ENCODE results near the gene NOSTRIN. TPM values are rescaled to one million over a fixed set of nuclear protein-coding genes. Genes with fewer than 3 reads are reported as not detected.

NOSTRIN gene
- total and polyA plus RNA-seq, 7 donors: 3.7 to 8.1 (median 5.3) TPM

DNA sequence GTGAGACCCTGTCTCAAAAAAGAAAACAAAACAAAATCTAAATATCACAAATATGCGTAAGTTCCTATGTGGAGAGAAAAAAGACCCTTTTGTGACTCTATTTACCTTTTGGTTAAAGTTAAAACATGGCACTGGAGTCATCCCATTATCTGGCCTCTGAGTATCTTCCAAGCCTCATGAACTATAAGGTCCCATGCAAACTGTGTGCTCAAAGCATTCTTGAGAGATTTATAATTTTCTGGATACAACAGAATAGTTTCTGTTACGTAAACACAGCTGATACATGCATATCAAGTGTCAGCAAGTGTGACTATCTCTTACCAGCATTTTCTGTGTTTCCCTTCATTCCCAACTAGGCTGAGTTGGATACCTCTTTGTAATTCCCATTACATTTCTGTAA lies 8.8 kb upstream of the NOSTRIN start:
- DNase-seq: no peak
- intact Hi-C loops (cut with DNase I): no loop called here
- H3K4me3 ChIP-seq: no peak overlapping the region
- ATAC-seq: no peak
- TF ChIP-seq, protein P1, sequence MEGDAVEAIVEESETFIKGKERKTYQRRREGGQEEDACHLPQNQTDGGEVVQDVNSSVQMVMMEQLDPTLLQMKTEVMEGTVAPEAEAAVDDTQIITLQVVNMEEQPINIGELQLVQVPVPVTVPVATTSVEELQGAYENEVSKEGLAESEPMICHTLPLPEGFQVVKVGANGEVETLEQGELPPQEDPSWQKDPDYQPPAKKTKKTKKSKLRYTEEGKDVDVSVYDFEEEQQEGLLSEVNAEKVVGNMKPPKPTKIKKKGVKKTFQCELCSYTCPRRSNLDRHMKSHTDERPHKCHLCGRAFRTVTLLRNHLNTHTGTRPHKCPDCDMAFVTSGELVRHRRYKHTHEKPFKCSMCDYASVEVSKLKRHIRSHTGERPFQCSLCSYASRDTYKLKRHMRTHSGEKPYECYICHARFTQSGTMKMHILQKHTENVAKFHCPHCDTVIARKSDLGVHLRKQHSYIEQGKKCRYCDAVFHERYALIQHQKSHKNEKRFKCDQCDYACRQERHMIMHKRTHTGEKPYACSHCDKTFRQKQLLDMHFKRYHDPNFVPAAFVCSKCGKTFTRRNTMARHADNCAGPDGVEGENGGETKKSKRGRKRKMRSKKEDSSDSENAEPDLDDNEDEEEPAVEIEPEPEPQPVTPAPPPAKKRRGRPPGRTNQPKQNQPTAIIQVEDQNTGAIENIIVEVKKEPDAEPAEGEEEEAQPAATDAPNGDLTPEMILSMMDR (IDR thresholded peaks at IDR 0.05): no peak
- H3K27me3 ChIP-seq (ENCODE audit: insufficient read depth in 3 of 3, low read length in 2 of 3): no peaks in the 10 kb centered on the region
- WGBS, 3 donors: 26 to 78% (median 32%) methylated on average over 2 of the region's 2 CpGs
- no peak overlapping the region for H3K27ac ChIP-seq
- H3K4me1 ChIP-seq: no peaks in the 10 kb centered on the region
- no peaks in the 10 kb centered on the region for H3K9me3 ChIP-seq
- H3K36me3 ChIP-seq (ENCODE audit: insufficient read depth in 1 of 2, low read depth in 1 of 2): no peaks in the 10 kb centered on the region

DNA sequence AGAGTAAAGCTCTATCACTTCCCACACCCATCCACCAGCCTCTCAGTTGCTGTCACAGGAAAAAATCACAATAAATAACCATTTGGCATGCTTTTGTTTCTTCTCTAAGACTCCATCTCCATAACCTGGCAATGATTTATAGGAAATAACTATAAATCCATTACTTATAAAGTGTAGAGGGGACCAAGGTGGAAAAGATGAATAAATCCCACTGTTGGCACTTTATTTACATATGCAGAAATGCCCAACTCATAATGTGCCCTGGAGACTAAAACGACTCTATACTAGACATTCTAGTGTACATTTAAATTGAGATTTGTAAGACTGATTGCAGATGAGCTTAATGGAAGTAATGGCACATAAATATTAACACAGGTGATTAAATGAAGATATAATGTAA lies 7.5 kb upstream of the NOSTRIN start:
- no peak overlapping the region for H3K27ac ChIP-seq
- intact Hi-C loops (cut with DNase I): no loop called here
- no peak for ATAC-seq
- DNase-seq: no peak
- no peak overlapping the region for H3K4me3 ChIP-seq
- H3K36me3 ChIP-seq (ENCODE audit: insufficient read depth in 1 of 2, low read depth in 1 of 2): no peaks in the 10 kb centered on the region
- 78 to 86% (median 80%) methylated on average over 1 of the region's 1 CpG for WGBS, 3 donors
- TF ChIP-seq, protein P1 (IDR thresholded peaks at IDR 0.05): no peak
- no peaks in the 10 kb centered on the region for H3K9me3 ChIP-seq
- H3K27me3 ChIP-seq (ENCODE audit: insufficient read depth in 3 of 3, low read length in 2 of 3): no peaks in the 10 kb centered on the region
- H3K4me1 ChIP-seq: no peaks in the 10 kb centered on the region

DNA sequence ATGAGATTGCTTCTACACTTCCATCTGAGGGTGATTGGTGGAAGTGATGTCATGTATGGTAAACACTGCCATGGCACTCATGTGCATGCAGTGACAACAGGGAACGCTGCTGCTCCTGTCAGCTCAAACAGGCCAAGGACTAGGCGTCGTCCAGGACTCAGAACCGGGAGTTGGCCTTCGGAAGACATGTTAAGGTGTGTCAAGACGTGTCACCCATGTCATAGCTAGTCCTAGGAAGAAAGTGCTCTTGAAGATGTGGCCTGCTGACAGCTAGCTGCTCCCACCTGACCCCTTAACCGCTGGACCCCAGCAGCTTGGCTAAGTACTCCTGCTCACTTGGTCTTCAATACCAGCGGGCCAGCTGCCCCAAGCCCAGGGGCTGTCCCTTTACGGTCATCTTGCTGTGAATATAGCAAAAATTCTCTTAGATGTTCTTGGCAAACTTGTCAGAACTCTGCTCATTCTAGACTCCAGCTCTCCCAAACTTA lies 6.3 kb upstream of the NOSTRIN start:
- TF ChIP-seq, protein P1 (IDR thresholded peaks at IDR 0.05): no peak
- Histone ChIP-seq H3K36me3 (ENCODE audit: insufficient read depth in 1 of 2, low read depth in 1 of 2) (no peaks in the 10 kb centered on the region), H3K9me3 (no peaks in the 10 kb centered on the region), H3K4me3 (no peak overlapping the region), H3K27ac (peak overlapping the region; percentile 39), H3K4me1 (no peaks in the 10 kb centered on the region), H3K27me3 (ENCODE audit: insufficient read depth in 3 of 3, low read length in 2 of 3) (no peaks in the 10 kb centered on the region)
- no peak for ATAC-seq
- intact Hi-C loops (cut with DNase I): no loop called here
- 65 to 77% (median 71%) methylated on average over 9 of the region's 9 CpGs for WGBS, 3 donors
- DNase-seq: no peak

DNA sequence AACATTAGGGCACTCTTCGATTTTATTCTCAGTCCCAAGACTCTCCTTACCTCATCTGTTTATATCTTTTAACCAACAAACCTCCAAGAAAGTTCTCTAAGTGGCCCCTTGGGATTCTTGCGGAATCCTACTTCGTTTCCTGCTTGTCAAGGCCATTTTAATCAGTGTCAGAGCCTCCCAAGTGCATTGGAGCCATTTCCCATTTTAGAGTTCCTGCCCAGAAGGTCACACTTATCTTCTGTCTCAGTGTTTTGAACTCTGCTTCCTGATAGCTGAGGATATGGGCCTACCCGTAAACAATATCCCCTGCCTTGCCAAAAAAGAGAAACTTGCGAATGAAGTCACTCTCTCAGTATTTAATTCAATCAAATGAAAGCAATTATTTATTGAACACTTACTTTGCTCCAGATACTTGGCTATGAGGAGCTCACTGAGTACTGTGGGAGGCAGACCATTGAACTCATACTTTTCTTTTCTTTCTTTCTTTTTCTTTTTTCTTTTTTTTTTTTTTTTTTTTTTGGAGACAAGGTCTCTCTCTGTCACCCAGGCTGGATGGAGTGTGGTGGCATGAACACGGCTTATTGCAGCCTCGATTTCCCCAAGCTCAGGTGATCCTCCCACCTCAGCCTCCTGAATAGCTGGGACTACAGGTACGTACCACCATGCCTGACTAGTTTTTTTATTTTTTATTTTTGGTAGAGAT lies 5.7 kb upstream of the NOSTRIN start:
- no peaks in the 10 kb centered on the region for H3K36me3 ChIP-seq (ENCODE audit: insufficient read depth in 1 of 2, low read depth in 1 of 2)
- peak overlapping the region; percentile 39 for H3K27ac ChIP-seq
- WGBS, 3 donors: 62 to 75% (median 70%) methylated on average over 8 of the region's 8 CpGs
- H3K4me1 ChIP-seq: no peaks in the 10 kb centered on the region
- intact Hi-C loops (cut with DNase I): no loop called here
- DNase-seq (no peak), ATAC-seq (peak in 2 of 4 donors; percentile 51 to 66)
- no peaks in the 10 kb centered on the region for H3K9me3 ChIP-seq
- no peak overlapping the region for H3K4me3 ChIP-seq
- no peaks in the 10 kb centered on the region for H3K27me3 ChIP-seq (ENCODE audit: insufficient read depth in 3 of 3, low read length in 2 of 3)
- TF ChIP-seq, protein P1 (IDR thresholded peaks at IDR 0.05): no peak

- no peaks in the 10 kb centered on the region for H3K4me1 ChIP-seq
- ATAC-seq (no peak), DNase-seq (no peak)
- TF ChIP-seq, protein P1 (IDR thresholded peaks at IDR 0.05): no peak
- no peaks in the 10 kb centered on the region for H3K27me3 ChIP-seq (ENCODE audit: insufficient read depth in 3 of 3, low read length in 2 of 3)
- intact Hi-C loops (cut with DNase I): no loop called here
- no peak overlapping the region for H3K4me3 ChIP-seq
- H3K9me3 ChIP-seq: no peaks in the 10 kb centered on the region
- H3K36me3 ChIP-seq (ENCODE audit: insufficient read depth in 1 of 2, low read depth in 1 of 2): no peaks in the 10 kb centered on the region
- no peak overlapping the region for H3K27ac ChIP-seq
Observed at GRCh38 chr2:168797286-168797655, 5.2 kb upstream of the NOSTRIN start.
